ENCODE data around the gene CFAP54.
A peak's percentile ranks its signal among the peaks of the same experiment; 100 is the strongest.

The CFAP54 gene

GRCh38 chr12:96901175-96901574, 411.8 kb downstream of the CFAP54 start:
- DNase-seq, result no peak

- peak in 1 of 5 donors; percentile 14 for DNase-seq
Measured at GRCh38 chr12:96902076-96902475, 412.7 kb downstream of the CFAP54 start.

GRCh38 chr12:96906498-96906848, 417.1 kb downstream of the CFAP54 start:
- DNase-seq, result peak in 1 of 5 donors; percentile 1

GRCh38 chr12:96906849-96907670, 417.7 kb downstream of the CFAP54 start, which contains the start of gene NEDD1:
Gene NEDD1 (plus strand): TSS chr12:96907257. CDS start chr12:96909760, 2,503 bp downstream.
- DNase-seq, result peak; percentile 70 to 90 (median 78)

GRCh38 chr12:96907671-96908422, 418.5 kb downstream of the CFAP54 start:
- DNase-seq, result peak in 2 of 5 donors; percentile 10 to 33

GRCh38 chr12:96908423-96908675, 419.0 kb downstream of the CFAP54 start:
- DNase-seq, result no peak

- no peak for DNase-seq
Measured at GRCh38 chr12:96912261-96912660, 422.9 kb downstream of the CFAP54 start.

- DNase-seq, result no peak
Measured at GRCh38 chr12:96912943-96913342, 423.6 kb downstream of the CFAP54 start.

GRCh38 chr12:96919510-96920210, 430.3 kb downstream of the CFAP54 start:
- no peak for DNase-seq
